ENCODE measurements around the gene THSD7B.

DNA sequence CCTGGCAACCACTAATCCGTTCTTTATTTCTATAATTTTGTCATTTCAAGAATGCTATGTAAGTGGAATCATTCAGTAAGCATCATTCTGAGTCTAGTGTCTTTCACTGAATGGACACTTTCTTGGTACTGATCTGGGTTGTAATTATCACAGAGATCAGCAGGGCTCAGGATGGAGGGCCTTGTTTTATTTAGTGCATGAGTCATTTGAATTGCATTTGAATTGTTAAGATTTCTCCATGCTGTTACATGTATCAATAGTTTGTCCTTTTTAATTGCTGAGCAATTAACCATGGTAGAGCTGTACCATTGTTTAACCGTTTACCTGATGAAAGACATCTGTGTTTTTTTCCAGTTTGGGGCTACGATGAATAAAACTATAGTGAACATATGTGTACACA lies 256.4 kb downstream of the THSD7B start:
- TF ChIP-seq, protein P1, sequence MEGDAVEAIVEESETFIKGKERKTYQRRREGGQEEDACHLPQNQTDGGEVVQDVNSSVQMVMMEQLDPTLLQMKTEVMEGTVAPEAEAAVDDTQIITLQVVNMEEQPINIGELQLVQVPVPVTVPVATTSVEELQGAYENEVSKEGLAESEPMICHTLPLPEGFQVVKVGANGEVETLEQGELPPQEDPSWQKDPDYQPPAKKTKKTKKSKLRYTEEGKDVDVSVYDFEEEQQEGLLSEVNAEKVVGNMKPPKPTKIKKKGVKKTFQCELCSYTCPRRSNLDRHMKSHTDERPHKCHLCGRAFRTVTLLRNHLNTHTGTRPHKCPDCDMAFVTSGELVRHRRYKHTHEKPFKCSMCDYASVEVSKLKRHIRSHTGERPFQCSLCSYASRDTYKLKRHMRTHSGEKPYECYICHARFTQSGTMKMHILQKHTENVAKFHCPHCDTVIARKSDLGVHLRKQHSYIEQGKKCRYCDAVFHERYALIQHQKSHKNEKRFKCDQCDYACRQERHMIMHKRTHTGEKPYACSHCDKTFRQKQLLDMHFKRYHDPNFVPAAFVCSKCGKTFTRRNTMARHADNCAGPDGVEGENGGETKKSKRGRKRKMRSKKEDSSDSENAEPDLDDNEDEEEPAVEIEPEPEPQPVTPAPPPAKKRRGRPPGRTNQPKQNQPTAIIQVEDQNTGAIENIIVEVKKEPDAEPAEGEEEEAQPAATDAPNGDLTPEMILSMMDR (IDR thresholded peaks at IDR 0.05; ENCODE audit: low read depth, low read length, poor library complexity, severe bottlenecking) = no peak
- TF ChIP-seq EZH2phosphoT487 (IDR thresholded peaks at IDR 0.05; ENCODE audit: borderline replicate concordance, low read length) = no peak

Data from DOHH2 (cell line).